Thyroid gland (tissue), 4 donors: Measurements from ENCODE around the gene AAK1. TPM values are rescaled to one million over a fixed set of nuclear protein-coding genes. Genes with fewer than 3 reads are reported as not detected.

Experiments used
- DNase-seq, 2 donors: peaks; one replicate each; pipeline ENCODE4 v3.0.0-alpha.2; 2019
- H3K27ac ChIP-seq, 3 donors: fragments of 200-600 bp; sonication (generic); 1 replicate in 2 of 3; 2 replicates in 1 of 3; pipeline ENCODE4 v1.5.1; 2016 to 2019; ENCODE audit warnings: mild to moderate bottlenecking in 1 of 3, moderate library complexity in 1 of 3
- H3K27me3 ChIP-seq: fragments of 200-600 bp; sonication (generic); one replicate; pipeline ENCODE4 v1.5.1; 2019
- H3K36me3 ChIP-seq, 2 donors: fragments of 200-600 bp; sonication (generic); one replicate each; pipeline ENCODE4 v1.5.1; 2016 to 2019
- H3K4me1 ChIP-seq, 2 donors: fragments of 200-600 bp; sonication (generic); one replicate each; pipeline ENCODE4 v1.5.1; 2017 to 2019
- H3K4me3 ChIP-seq, 3 donors: fragments of 200-600 bp; sonication (generic); replicated peaks in 1 of 3; 1 replicate in 2 of 3; 2 replicates in 1 of 3; pipeline ENCODE4 v1.5.1; 2016; ENCODE audit warnings: mild to moderate bottlenecking in 1 of 3
- H3K9me3 ChIP-seq: fragments of 200-600 bp; sonication (generic); one replicate; pipeline ENCODE4 v1.5.1; 2017
- POLR2A ChIP-seq, 2 donors: fragments of 450-650 bp; IDR thresholded peaks; one replicate each; pipeline ENCODE4 v1.6.1; 2017; ENCODE audit warnings: antibody characterized with exemption in 2 of 2, mild to moderate bottlenecking in 2 of 2, moderate library complexity in 1 of 2
- WGBS, 2 donors: methylation state at CpG; one replicate each; pipeline ENCODE4 v1.1.5; 2017; 5-methylcytosine and 5-hydroxymethylcytosine counted together
- intact Hi-C: fragments of 100-400 bp; cut with DNase I; formaldehyde crosslinking; loops from one replicate; pipeline ENCODE4 v1.15.1; 2023
- total RNA-seq, 4 donors: library from RNA; depleted of rRNA; stranded (reverse); fragments of >200 nt; gene quantifications; one replicate each; pipeline ENCODE4 v1.2.3, GENCODE V29; 2016
- TF ChIP-seq, protein P1 (sequence below), 6 experiments: fragments of 200-600 bp in 3 of 6; fragments of 450-650 bp in 3 of 6; sonication (generic) in 3 of 6; IDR thresholded peaks; one replicate each; pipeline ENCODE4 v1.5.1; 2016 to 2019; ENCODE audit warnings: antibody characterized with exemption in 6 of 6, mild to moderate bottlenecking in 2 of 6, inconsistent platforms in 1 of 6, moderate library complexity in 1 of 6

Gene AAK1
- total RNA-seq, 4 donors from 2014 or later: 82.0 to 174 (median 144) TPM

DNA sequence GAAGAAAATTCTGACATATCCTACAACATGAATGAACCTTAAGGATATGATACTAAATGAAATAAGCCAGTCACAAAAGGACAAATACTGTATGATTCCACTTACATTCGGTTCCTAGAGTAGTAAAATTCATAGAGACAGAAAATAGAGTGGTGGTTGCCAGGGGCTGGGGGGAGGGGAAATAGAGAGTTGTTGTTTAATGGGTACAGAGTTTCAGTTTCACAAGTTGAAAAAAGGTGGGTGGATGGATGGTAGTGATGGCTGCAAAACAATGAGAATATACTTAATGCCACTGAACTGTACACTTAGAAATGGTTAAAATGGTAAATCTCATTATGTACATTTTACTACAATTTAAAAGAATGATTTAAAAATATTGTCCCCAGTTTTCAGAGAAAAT lies 153.1 kb downstream of the AAK1 start:
- TF ChIP-seq POLR2A (IDR thresholded peaks at IDR 0.05): no peak
- TF ChIP-seq, protein P1, sequence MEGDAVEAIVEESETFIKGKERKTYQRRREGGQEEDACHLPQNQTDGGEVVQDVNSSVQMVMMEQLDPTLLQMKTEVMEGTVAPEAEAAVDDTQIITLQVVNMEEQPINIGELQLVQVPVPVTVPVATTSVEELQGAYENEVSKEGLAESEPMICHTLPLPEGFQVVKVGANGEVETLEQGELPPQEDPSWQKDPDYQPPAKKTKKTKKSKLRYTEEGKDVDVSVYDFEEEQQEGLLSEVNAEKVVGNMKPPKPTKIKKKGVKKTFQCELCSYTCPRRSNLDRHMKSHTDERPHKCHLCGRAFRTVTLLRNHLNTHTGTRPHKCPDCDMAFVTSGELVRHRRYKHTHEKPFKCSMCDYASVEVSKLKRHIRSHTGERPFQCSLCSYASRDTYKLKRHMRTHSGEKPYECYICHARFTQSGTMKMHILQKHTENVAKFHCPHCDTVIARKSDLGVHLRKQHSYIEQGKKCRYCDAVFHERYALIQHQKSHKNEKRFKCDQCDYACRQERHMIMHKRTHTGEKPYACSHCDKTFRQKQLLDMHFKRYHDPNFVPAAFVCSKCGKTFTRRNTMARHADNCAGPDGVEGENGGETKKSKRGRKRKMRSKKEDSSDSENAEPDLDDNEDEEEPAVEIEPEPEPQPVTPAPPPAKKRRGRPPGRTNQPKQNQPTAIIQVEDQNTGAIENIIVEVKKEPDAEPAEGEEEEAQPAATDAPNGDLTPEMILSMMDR (IDR thresholded peaks at IDR 0.05): no peak
- peaks cover 3 to 10% of the 10 kb centered on the region in 2 donors for H3K36me3 ChIP-seq

DNA sequence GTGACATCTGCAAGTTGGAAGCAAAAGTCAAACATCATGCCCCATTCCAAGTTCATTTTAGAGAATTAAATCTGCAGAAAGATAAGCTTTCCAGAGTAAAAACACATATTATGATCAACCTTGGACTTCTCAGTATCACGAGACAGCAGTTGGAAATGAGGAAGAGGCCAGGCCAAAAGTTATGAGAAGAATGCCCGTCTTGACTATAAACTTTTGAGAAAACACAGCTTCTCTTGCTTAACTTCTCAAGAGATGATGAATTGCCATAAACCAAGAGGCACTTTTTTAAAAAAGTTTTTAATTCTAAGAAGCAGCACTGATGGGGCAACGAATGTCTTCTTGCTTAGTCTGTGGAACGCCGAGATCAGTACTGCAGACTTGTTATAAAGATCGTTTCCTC lies 153.7 kb downstream of the AAK1 start:
- TF ChIP-seq, protein P1 (IDR thresholded peaks at IDR 0.05): no peak
- no peak for TF ChIP-seq POLR2A (IDR thresholded peaks at IDR 0.05)

More for the DNA sequence above, 153.1 kb downstream of the AAK1 start:
- Histone ChIP-seq H3K9me3 (no peaks in the 10 kb centered on the region), H3K4me3 (no peak overlapping the region), H3K27ac (peak overlapping the region in 2 of 3 donors; percentile 35 to 36), H3K27me3 (no peaks in the 10 kb centered on the region), H3K4me1 (no peaks in the 10 kb centered on the region)
- DNase-seq: no peak
- 88 to 95% methylated on average over 1 of the region's 1 CpG for WGBS, 2 donors
- intact Hi-C loops: no loop called here

GRCh38 chr2:69483696-69484095 lies 159.8 kb downstream of the AAK1 start:
- Histone ChIP-seq H3K27ac (no peak overlapping the region), H3K4me1 (peaks cover 12 to 15% of the 10 kb centered on the region in 2 donors), H3K9me3 (no peaks in the 10 kb centered on the region), H3K4me3 (no peak overlapping the region), H3K36me3 (peaks cover 3 to 10% of the 10 kb centered on the region in 2 donors), H3K27me3 (no peaks in the 10 kb centered on the region)
- TF ChIP-seq, protein P1 (IDR thresholded peaks at IDR 0.05): no peak
- no peak for TF ChIP-seq POLR2A (IDR thresholded peaks at IDR 0.05)
- DNase-seq: no peak
- intact Hi-C loops: no loop called here
- 83 to 87% methylated on average over 3 of the region's 3 CpGs for WGBS, 2 donors

More for the DNA sequence above, 153.7 kb downstream of the AAK1 start:
- Histone ChIP-seq H3K27ac (no peak overlapping the region), H3K4me3 (no peak overlapping the region), H3K27me3 (no peaks in the 10 kb centered on the region), H3K4me1 (no peaks in the 10 kb centered on the region), H3K9me3 (no peaks in the 10 kb centered on the region), H3K36me3 (peaks cover 3 to 7% of the 10 kb centered on the region in 2 donors)
- intact Hi-C loops: no loop called here
- WGBS, 2 donors: 85 to 86% methylated on average over 6 of the region's 6 CpGs
- DNase-seq: no peak

DNA sequence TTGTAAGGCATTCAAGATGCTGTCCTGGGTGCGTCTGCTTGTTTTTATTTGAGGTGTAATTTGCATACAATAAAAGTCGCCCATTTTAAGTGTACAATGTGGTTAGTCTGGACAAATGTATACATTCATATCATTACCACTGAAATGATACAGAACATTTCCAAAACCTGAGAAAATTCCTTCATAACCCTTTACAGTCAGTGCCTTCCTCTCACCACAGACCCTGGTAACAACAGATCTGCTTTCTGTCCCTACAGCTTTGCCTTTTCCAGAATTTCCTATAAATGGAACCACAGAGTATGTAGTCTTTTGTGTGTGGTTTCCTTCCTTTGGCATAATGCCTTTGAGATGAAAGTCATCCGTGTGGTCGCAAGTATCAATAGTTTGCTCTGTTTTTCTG lies 160.5 kb downstream of the AAK1 start:
- no peaks in the 10 kb centered on the region for H3K27me3 ChIP-seq
- intact Hi-C loops: no loop called here
- WGBS, 2 donors: 80 to 85% methylated on average over 4 of the region's 4 CpGs
- H3K4me1 ChIP-seq: peaks cover 18 to 19% of the 10 kb centered on the region in 2 donors
- H3K36me3 ChIP-seq: peaks cover 3 to 10% of the 10 kb centered on the region in 2 donors
- H3K4me3 ChIP-seq: no peak overlapping the region
- TF ChIP-seq POLR2A (IDR thresholded peaks at IDR 0.05): no peak
- TF ChIP-seq, protein P1 (IDR thresholded peaks at IDR 0.05): no peak
- H3K9me3 ChIP-seq: no peaks in the 10 kb centered on the region
- no peak for DNase-seq
- H3K27ac ChIP-seq: peak overlapping the region; percentile 16 to 43 (median 37)

GRCh38 chr2:69482471-69482870 lies 161.1 kb downstream of the AAK1 start:
- 24 to 36% methylated on average over 3 of the region's 3 CpGs for WGBS, 2 donors

More at GRCh38 chr2:69482471-69482870, 161.1 kb downstream of the AAK1 start:
- Histone ChIP-seq H3K4me3 (no peak overlapping the region), H3K9me3 (no peaks in the 10 kb centered on the region), H3K4me1 (peaks cover 22 to 24% of the 10 kb centered on the region in 2 donors), H3K27me3 (no peaks in the 10 kb centered on the region), H3K27ac (peak overlapping the region; percentile 33 to 66 (median 47)), H3K36me3 (peaks cover 3 to 10% of the 10 kb centered on the region in 2 donors)
- intact Hi-C loops: no loop called here
- DNase-seq: peak; percentile 50 to 55
- TF ChIP-seq, protein P1 (IDR thresholded peaks at IDR 0.05): no peak
- TF ChIP-seq POLR2A (IDR thresholded peaks at IDR 0.05): no peak
